ENCODE measurements around the gene P2RY14. TPM values are rescaled to one million over a fixed set of nuclear protein-coding genes. Genes with fewer than 3 reads are reported as not detected.

The P2RY14 gene
- total and polyA plus RNA-seq, 2 donors (not counting 1 experiment from before 2014, with no cell fraction given) = 0.26 TPM; not detected in 1

DNA sequence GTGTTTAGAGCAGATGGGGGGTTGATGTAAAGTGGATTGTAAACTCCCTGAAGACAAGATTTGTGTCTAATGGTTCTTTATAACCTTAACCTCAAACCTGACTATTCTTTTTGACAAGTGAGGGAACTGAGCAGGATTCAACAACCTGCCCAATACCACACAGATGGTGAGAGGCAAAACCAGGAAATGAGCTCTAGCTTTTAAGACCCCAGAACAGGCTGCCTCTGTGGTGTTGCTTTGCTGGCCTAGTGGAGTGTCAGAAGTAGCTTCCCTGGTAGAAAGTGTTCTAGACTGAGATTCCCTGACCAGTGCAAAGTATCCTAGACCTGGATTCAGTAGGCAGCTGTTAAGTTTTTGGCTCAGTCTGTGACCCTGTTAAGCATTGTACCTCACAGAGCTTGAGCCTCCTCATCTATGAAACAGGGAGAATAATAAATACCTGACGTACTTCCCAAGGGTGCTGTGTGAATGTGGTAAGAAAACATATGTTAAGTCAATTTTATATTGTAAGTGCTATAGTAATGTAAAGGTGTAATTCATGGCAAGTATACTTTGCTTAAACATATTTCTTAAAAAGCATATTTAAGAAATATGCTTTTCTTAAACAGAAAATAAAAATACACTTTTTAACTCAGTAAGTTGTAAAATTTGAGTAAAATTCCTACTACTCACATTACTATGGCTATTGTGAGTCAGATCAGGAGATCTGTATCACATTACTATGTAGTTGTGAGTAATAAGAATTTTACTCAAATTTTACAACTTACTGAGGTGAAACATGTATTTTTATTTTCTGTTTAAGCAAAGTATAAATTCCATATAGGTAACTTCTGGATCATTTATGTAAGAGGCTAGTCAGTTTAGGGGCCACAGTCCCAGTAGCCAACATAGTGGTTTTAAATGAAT is 29.5 kb upstream of the P2RY14 start:
- peak in 1 of 2 donors; percentile 41 for DNase-seq (ENCODE audit: low read depth in 2 of 2)
- Histone ChIP-seq H3K9me3 (ENCODE audit: control insufficient read depth, insufficient read depth, low read depth, low read length) (no peaks in the 10 kb centered on the region), H3K36me3 (ENCODE audit: control insufficient read depth, insufficient read depth, low read length) (no peaks in the 10 kb centered on the region), H3K79me2 (ENCODE audit: control insufficient read depth, insufficient read depth, low read length) (no peaks in the 10 kb centered on the region), H3K9ac (ENCODE audit: insufficient read depth, low read length) (no peak overlapping the region), H4K20me1 (ENCODE audit: control insufficient read depth, extremely low read depth, insufficient read depth, low read length) (no peaks in the 10 kb centered on the region), H3K4me1 (ENCODE audit: control insufficient read depth, extremely low read depth, insufficient read depth, low read length) (peaks cover 22% of the 10 kb centered on the region), H3K4me3 (replicated peaks in 1 of 4; ENCODE audit: control extremely low read depth in 1 of 4, insufficient read depth in 1 of 4, low read depth in 3 of 4, low read length in 4 of 4) (no peak overlapping the region), H2AFZ (ENCODE audit: low read length) (no peak overlapping the region), H3K27me3 (ENCODE audit: control insufficient read depth, insufficient read depth, low read length) (no peaks in the 10 kb centered on the region), H3K27ac (ENCODE audit: insufficient read depth, low read length) (no peak overlapping the region), H3K4me2 (ENCODE audit: extremely low read depth, insufficient read depth, low read length) (no peak overlapping the region)
- TF ChIP-seq CTCF (conservative IDR thresholded peaks at IDR 0.05 in 1 of 2, IDR thresholded peaks at IDR 0.05 in 1 of 2; ENCODE audit: low read depth in 1 of 2, low read length in 2 of 2) (no peak), EZH2 (IDR thresholded peaks at IDR 0.05; ENCODE audit: low read length, missing control alignments) (no peak)

GRCh38 chr3:151307131-151307530 is 28.8 kb upstream of the P2RY14 start:
- no peaks in the 10 kb centered on the region for H3K79me2 ChIP-seq (ENCODE audit: control insufficient read depth, insufficient read depth, low read length)
- no peak overlapping the region for H3K27ac ChIP-seq (ENCODE audit: insufficient read depth, low read length)
- H3K36me3 ChIP-seq (ENCODE audit: control insufficient read depth, insufficient read depth, low read length) = no peaks in the 10 kb centered on the region
- no peak overlapping the region for H3K4me3 ChIP-seq (replicated peaks in 1 of 4; ENCODE audit: control extremely low read depth in 1 of 4, insufficient read depth in 1 of 4, low read depth in 3 of 4, low read length in 4 of 4)
- no peak overlapping the region for H3K4me2 ChIP-seq (ENCODE audit: extremely low read depth, insufficient read depth, low read length)
- no peaks in the 10 kb centered on the region for H3K27me3 ChIP-seq (ENCODE audit: control insufficient read depth, insufficient read depth, low read length)
- no peaks in the 10 kb centered on the region for H3K9me3 ChIP-seq (ENCODE audit: control insufficient read depth, insufficient read depth, low read depth, low read length)
- H3K9ac ChIP-seq (ENCODE audit: insufficient read depth, low read length) = no peak overlapping the region
- no peak for TF ChIP-seq EZH2 (IDR thresholded peaks at IDR 0.05; ENCODE audit: low read length, missing control alignments)
- no peak for TF ChIP-seq CTCF (conservative IDR thresholded peaks at IDR 0.05 in 1 of 2, IDR thresholded peaks at IDR 0.05 in 1 of 2; ENCODE audit: low read depth in 1 of 2, low read length in 2 of 2)
- H4K20me1 ChIP-seq (ENCODE audit: control insufficient read depth, extremely low read depth, insufficient read depth, low read length) = no peaks in the 10 kb centered on the region
- H2AFZ ChIP-seq (ENCODE audit: low read length) = no peak overlapping the region
- peak in 1 of 2 donors; percentile 29 for DNase-seq (ENCODE audit: low read depth in 2 of 2)
- H3K4me1 ChIP-seq (ENCODE audit: control insufficient read depth, extremely low read depth, insufficient read depth, low read length) = peaks cover 22% of the 10 kb centered on the region

DNA sequence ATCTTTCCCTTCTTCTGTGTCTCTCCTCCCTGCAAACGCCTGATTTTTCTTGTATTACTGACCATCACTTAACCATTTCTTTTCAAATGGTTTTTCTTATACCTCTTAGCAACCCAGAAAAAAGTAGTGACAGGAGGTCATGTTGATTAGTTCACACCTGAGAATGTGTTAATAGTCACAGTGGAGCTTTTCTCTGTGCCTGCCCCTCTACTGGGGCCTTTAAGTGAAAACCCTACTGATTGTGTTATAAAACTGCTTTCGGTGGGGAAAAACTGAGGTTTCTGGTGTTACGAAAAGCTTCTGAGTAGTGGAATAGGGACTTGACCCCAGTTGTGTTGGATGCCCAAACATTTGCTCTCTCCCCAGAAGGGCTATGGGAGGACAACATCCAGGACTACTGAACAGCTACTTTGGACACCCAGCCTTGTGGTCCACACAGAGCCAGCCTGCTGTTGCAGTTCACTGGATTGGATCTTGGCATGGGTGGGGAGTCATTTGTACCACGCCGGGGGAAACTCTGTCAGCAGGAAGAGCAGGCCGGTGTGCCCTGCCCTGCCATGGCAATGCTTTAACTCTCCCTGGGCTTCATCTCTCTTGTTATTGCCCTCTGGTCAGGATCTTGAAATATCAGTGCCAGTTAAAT is 27.9 kb upstream of the P2RY14 start:
- H3K4me3 ChIP-seq (replicated peaks in 1 of 4; ENCODE audit: control extremely low read depth in 1 of 4, insufficient read depth in 1 of 4, low read depth in 3 of 4, low read length in 4 of 4) = no peak overlapping the region
- H3K9ac ChIP-seq (ENCODE audit: insufficient read depth, low read length) = no peak overlapping the region
- H3K79me2 ChIP-seq (ENCODE audit: control insufficient read depth, insufficient read depth, low read length) = no peaks in the 10 kb centered on the region
- DNase-seq (ENCODE audit: low read depth in 2 of 2) = no peak
- H3K9me3 ChIP-seq (ENCODE audit: control insufficient read depth, insufficient read depth, low read depth, low read length) = no peaks in the 10 kb centered on the region
- H2AFZ ChIP-seq (ENCODE audit: low read length) = no peak overlapping the region
- H3K4me1 ChIP-seq (ENCODE audit: control insufficient read depth, extremely low read depth, insufficient read depth, low read length) = peaks cover 24% of the 10 kb centered on the region
- H4K20me1 ChIP-seq (ENCODE audit: control insufficient read depth, extremely low read depth, insufficient read depth, low read length) = no peaks in the 10 kb centered on the region
- peak overlapping the region; percentile 42 for H3K27ac ChIP-seq (ENCODE audit: insufficient read depth, low read length)
- H3K27me3 ChIP-seq (ENCODE audit: control insufficient read depth, insufficient read depth, low read length) = no peaks in the 10 kb centered on the region
- no peak for TF ChIP-seq EZH2 (IDR thresholded peaks at IDR 0.05; ENCODE audit: low read length, missing control alignments)
- TF ChIP-seq CTCF (conservative IDR thresholded peaks at IDR 0.05 in 1 of 2, IDR thresholded peaks at IDR 0.05 in 1 of 2; ENCODE audit: low read depth in 1 of 2, low read length in 2 of 2) = no peak
- H3K36me3 ChIP-seq (ENCODE audit: control insufficient read depth, insufficient read depth, low read length) = no peaks in the 10 kb centered on the region
- no peak overlapping the region for H3K4me2 ChIP-seq (ENCODE audit: extremely low read depth, insufficient read depth, low read length)

Data from fibroblast of lung (primary cell).